ENCODE measurements around the gene MAP2. TPM values are rescaled to one million over a fixed set of nuclear protein-coding genes. Genes with fewer than 3 reads are reported as not detected.

The MAP2 gene
- total RNA-seq, 1 experiment from 2014 or later: 7.6 TPM

- Mint-ChIP-seq H3K9me3 (no peaks in the 10 kb centered on the region), H3K27ac (no peak overlapping the region), H3K4me3 (no peak overlapping the region), H3K36me3 (no peaks in the 10 kb centered on the region), H3K4me1 (peaks cover 16% of the 10 kb centered on the region), H3K27me3 (ENCODE audit: low read depth) (no peaks in the 10 kb centered on the region)
- no peak for TF ChIP-seq MYBL2 (CRISPR knock-in tag; IDR thresholded peaks at IDR 0.05)
- no peak for TF ChIP-seq MAX (CRISPR knock-in tag; IDR thresholded peaks at IDR 0.05)
- no peak for TF ChIP-seq PREB (CRISPR knock-in tag; IDR thresholded peaks at IDR 0.05; ENCODE audit: borderline replicate concordance)
- TF ChIP-seq ZNF219 (CRISPR knock-in tag; IDR thresholded peaks at IDR 0.05; ENCODE audit: borderline replicate concordance): no peak
- no peak for TF ChIP-seq ZNF317 (CRISPR knock-in tag; IDR thresholded peaks at IDR 0.05; ENCODE audit: borderline replicate concordance, low read depth)
- TF ChIP-seq GTF2I (CRISPR knock-in tag; conservative IDR thresholded peaks at IDR 0.05): no peak
- TF ChIP-seq ZNF423 (CRISPR knock-in tag; IDR thresholded peaks at IDR 0.05): no peak
- no peak for TF ChIP-seq STAT6 (CRISPR knock-in tag; conservative IDR thresholded peaks at IDR 0.05; ENCODE audit: low read depth)
- TF ChIP-seq ATF3 (CRISPR knock-in tag; conservative IDR thresholded peaks at IDR 0.05): no peak
- TF ChIP-seq CDX4 (CRISPR knock-in tag; IDR thresholded peaks at IDR 0.05; ENCODE audit: borderline replicate concordance): no peak
- TF ChIP-seq ZNF281 (CRISPR knock-in tag; IDR thresholded peaks at IDR 0.05): no peak
- TF ChIP-seq JUN (CRISPR knock-in tag; IDR thresholded peaks at IDR 0.05): no peak
- no peak for TF ChIP-seq FOXK1 (CRISPR knock-in tag; IDR thresholded peaks at IDR 0.05)
- TF ChIP-seq HMGA2 (CRISPR knock-in tag; IDR thresholded peaks at IDR 0.05): no peak
- TF ChIP-seq MLX (CRISPR knock-in tag; IDR thresholded peaks at IDR 0.05): no peak
- TF ChIP-seq ZBTB21 (CRISPR knock-in tag; IDR thresholded peaks at IDR 0.05; ENCODE audit: borderline replicate concordance): no peak
- POLR2A ChIA-PET: no interaction called here
- ATAC-seq (no peak), DNase-seq (ENCODE audit: low spot score) (no peak)
- CTCF ChIA-PET: no interaction called here
Observed at GRCh38 chr2:209685340-209685739, 261.5 kb downstream of the MAP2 start.

- H3K27ac Mint-ChIP-seq: no peak overlapping the region
- H3K9me3 Mint-ChIP-seq: no peaks in the 10 kb centered on the region
- H3K27me3 Mint-ChIP-seq (ENCODE audit: low read depth): no peaks in the 10 kb centered on the region
- ATAC-seq (no peak), DNase-seq (ENCODE audit: low spot score) (no peak)
- H3K4me3 Mint-ChIP-seq: no peak overlapping the region
- POLR2A ChIA-PET: no interaction called here
- peaks cover 22% of the 10 kb centered on the region for H3K4me1 Mint-ChIP-seq
- CTCF ChIA-PET: no interaction called here
- no peaks in the 10 kb centered on the region for H3K36me3 Mint-ChIP-seq
- no peak for TF ChIP-seq HMGXB4 (CRISPR knock-in tag; IDR thresholded peaks at IDR 0.05)
- TF ChIP-seq ZNF317 (CRISPR knock-in tag; IDR thresholded peaks at IDR 0.05; ENCODE audit: borderline replicate concordance, low read depth): no peak
- no peak for TF ChIP-seq CREM (CRISPR knock-in tag; IDR thresholded peaks at IDR 0.05)
- no peak for TF ChIP-seq E2F4 (CRISPR knock-in tag; IDR thresholded peaks at IDR 0.05; ENCODE audit: borderline replicate concordance, low read depth)
- no peak for TF ChIP-seq FOXJ3 (CRISPR knock-in tag; IDR thresholded peaks at IDR 0.05; ENCODE audit: borderline replicate concordance)
- no peak for TF ChIP-seq ZNF138 (CRISPR knock-in tag; conservative IDR thresholded peaks at IDR 0.05)
- TF ChIP-seq JUN (CRISPR knock-in tag; IDR thresholded peaks at IDR 0.05): no peak
Observed at GRCh38 chr2:209685963-209686362, 262.1 kb downstream of the MAP2 start.
